HCT116 (cell line): ENCODE measurements around the gene LRIT2.

ENCODE experiments used
- CEBPB ChIP-seq: IDR thresholded peaks from 2 replicates; pipeline ENCODE4 v1.6.1; 2012; ENCODE audit warnings: low read depth
- CTCF ChIP-seq, 3 experiments: fragments of 200-600 bp in 1 of 3; sonication (generic) in 1 of 3; IDR thresholded peaks in 2 of 3; conservative IDR thresholded peaks in 1 of 3; 2 replicates each; pipeline ENCODE4 v1.5.1; 2012 to 2017; ENCODE audit warnings: low read depth in 2 of 3, low read length in 2 of 3, antibody characterized with exemption in 1 of 3, borderline replicate concordance in 1 of 3, control low read depth in 1 of 3, mild to moderate bottlenecking in 1 of 3, mixed read lengths in 1 of 3, mixed run types in 1 of 3, moderate library complexity in 1 of 3; ENCODE audit not compliant: insufficient read depth in 1 of 3
- EZH2 ChIP-seq: fragments of 200-600 bp; sonication (generic); IDR thresholded peaks from 2 replicates; pipeline ENCODE4 v1.6.1; 2017; ENCODE audit warnings: antibody characterized with exemption, mixed run types
- JUND ChIP-seq: IDR thresholded peaks from 2 replicates; pipeline ENCODE4 v1.6.1; 2012
- POLR2A ChIP-seq: IDR thresholded peaks from 2 replicates; pipeline ENCODE4 v1.7.0; 2011; ENCODE audit warnings: borderline replicate concordance; ENCODE audit not compliant: insufficient read depth, insufficient read length; ENCODE audit errors: extremely low read depth
- POLR2AphosphoS5 ChIP-seq: IDR thresholded peaks from 2 replicates; pipeline ENCODE4 v1.6.1; 2011; ENCODE audit warnings: mild to moderate bottlenecking, low read depth, low read length, moderate library complexity
- SIN3A ChIP-seq: IDR thresholded peaks from 2 replicates; pipeline ENCODE4 v1.6.1; 2012; ENCODE audit warnings: low read depth
- SP1 ChIP-seq: IDR thresholded peaks from 2 replicates; pipeline ENCODE4 v1.6.1; 2012; ENCODE audit warnings: low read depth
- YY1 ChIP-seq: IDR thresholded peaks from 2 replicates; pipeline ENCODE4 v1.6.1; 2011; ENCODE audit warnings: low read length, low read depth, moderate library complexity, mild to moderate bottlenecking; ENCODE audit not compliant: insufficient replicate concordance; ENCODE audit errors: extremely low read depth
- TF ChIP-seq, protein P1 (sequence below): IDR thresholded peaks from 2 replicates; pipeline ENCODE4 v1.6.1; 2012
- TF ChIP-seq, protein P2 (sequence below): IDR thresholded peaks from 2 replicates; pipeline ENCODE4 v1.6.1; 2012
- TF ChIP-seq, protein P3 (sequence below): IDR thresholded peaks from 2 replicates; pipeline ENCODE4 v1.6.1; 2012; ENCODE audit warnings: low read depth

DNA sequence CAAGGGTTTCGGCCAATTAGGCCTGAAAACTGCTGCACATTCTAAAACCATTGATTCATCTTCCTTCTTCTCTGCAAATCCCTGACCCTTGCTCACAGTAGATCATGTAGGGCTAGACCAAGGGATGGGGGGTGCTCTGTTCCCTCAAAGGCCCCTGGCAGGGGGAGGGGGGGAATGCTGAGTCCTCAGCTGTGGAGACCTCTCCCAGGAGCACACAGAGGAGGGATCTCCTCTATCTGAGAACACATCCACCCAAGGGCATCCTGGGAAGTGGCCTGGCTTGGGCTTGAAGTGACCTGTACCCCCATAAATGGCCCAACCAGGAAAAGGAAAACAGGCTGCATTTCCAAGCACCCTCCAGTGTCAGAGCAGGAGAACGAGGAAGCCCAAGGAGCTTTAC is 32.0 kb downstream of the LRIT2 start:
- TF ChIP-seq SP1 (no peak), CTCF (IDR thresholded peaks at IDR 0.05 in 2 of 3, conservative IDR thresholded peaks at IDR 0.05 in 1 of 3; ENCODE audit: borderline replicate concordance in 1 of 3, insufficient read depth in 1 of 3, low read depth in 2 of 3, low read length in 2 of 3) (no peak), POLR2A (no peak), POLR2AphosphoS5 (no peak), CEBPB (no peak), YY1 (no peak), EZH2 (no peak), SIN3A (no peak), JUND (no peak)
- TF ChIP-seq, protein P1, sequence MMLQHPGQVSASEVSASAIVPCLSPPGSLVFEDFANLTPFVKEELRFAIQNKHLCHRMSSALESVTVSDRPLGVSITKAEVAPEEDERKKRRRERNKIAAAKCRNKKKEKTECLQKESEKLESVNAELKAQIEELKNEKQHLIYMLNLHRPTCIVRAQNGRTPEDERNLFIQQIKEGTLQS = no peak
- TF ChIP-seq, protein P2, sequence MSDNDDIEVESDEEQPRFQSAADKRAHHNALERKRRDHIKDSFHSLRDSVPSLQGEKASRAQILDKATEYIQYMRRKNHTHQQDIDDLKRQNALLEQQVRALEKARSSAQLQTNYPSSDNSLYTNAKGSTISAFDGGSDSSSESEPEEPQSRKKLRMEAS = no peak
- TF ChIP-seq, protein P3, sequence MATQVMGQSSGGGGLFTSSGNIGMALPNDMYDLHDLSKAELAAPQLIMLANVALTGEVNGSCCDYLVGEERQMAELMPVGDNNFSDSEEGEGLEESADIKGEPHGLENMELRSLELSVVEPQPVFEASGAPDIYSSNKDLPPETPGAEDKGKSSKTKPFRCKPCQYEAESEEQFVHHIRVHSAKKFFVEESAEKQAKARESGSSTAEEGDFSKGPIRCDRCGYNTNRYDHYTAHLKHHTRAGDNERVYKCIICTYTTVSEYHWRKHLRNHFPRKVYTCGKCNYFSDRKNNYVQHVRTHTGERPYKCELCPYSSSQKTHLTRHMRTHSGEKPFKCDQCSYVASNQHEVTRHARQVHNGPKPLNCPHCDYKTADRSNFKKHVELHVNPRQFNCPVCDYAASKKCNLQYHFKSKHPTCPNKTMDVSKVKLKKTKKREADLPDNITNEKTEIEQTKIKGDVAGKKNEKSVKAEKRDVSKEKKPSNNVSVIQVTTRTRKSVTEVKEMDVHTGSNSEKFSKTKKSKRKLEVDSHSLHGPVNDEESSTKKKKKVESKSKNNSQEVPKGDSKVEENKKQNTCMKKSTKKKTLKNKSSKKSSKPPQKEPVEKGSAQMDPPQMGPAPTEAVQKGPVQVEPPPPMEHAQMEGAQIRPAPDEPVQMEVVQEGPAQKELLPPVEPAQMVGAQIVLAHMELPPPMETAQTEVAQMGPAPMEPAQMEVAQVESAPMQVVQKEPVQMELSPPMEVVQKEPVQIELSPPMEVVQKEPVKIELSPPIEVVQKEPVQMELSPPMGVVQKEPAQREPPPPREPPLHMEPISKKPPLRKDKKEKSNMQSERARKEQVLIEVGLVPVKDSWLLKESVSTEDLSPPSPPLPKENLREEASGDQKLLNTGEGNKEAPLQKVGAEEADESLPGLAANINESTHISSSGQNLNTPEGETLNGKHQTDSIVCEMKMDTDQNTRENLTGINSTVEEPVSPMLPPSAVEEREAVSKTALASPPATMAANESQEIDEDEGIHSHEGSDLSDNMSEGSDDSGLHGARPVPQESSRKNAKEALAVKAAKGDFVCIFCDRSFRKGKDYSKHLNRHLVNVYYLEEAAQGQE = no peak
